ENCODE measurements around the gene TJP3. TPM values are rescaled to one million over a fixed set of nuclear protein-coding genes. Genes with fewer than 3 reads are reported as not detected.

The TJP3 gene
- total and polyA plus RNA-seq, 10 of the 15 experiments (the other 5 are each of a cell fraction or from before 2014, with no cell fraction given), result 0.04 to 1.2 (median 0.29) TPM; not detected in 6

DNA sequence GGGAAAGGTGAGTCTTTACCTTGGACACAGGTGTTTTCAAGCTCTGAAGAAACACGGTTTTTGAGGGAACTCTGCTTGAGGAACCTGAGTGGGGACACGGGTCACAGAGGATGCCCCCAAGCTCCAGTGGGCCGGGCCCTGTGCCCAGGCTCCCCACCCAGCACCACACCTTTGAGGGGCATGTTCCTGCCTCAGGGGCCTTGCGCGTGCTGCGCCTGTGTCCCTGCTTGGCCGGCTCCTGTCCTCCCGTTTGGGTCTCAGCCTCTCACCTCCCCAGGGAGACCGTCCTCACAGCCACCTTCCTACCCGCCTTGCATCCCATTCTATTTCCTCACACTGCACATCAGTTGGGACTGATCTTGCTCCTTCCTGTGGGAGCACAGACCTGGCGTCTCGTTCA, 29.0 kb upstream of the TJP3 start:
- Histone ChIP-seq H3K4me1 (ENCODE audit: control insufficient read depth, insufficient read depth, low read length) (peaks cover 8% of the 10 kb centered on the region), H3K9me3 (replicated peaks; ENCODE audit: control insufficient read depth, insufficient read depth, low read length) (peaks cover under 1% of the 10 kb centered on the region; the same call in 1 of the 3 replicates), H2AFZ (ENCODE audit: control insufficient read depth, low read depth, low read length) (no peak overlapping the region), H3K4me2 (ENCODE audit: control insufficient read depth, insufficient read depth) (no peak overlapping the region), H3K4me3 (no peak overlapping the region), H3K9ac (ENCODE audit: control insufficient read depth, insufficient read depth, low read length) (no peak overlapping the region), H3K36me3 (ENCODE audit: control insufficient read depth in 2 of 2, insufficient read depth in 2 of 2, low read length in 1 of 2) (no peaks in the 10 kb centered on the region; a peak in 1 of 4 replicates), H3K27ac (ENCODE audit: control insufficient read depth, insufficient read depth) (no peak overlapping the region), H3K79me2 (ENCODE audit: control insufficient read depth, insufficient read depth, low read length) (no peaks in the 10 kb centered on the region), H4K20me1 (ENCODE audit: control insufficient read depth, insufficient read depth) (no peaks in the 10 kb centered on the region; the same call in 1 of the 2 replicates), H3K27me3 (replicated peaks in 1 of 2; ENCODE audit: control insufficient read depth in 2 of 2, insufficient read depth in 2 of 2, low read length in 1 of 2) (no peaks in the 10 kb centered on the region)
- ATAC-seq (no peak), DNase-seq (ENCODE audit: low read depth, low spot score) (no peak), FAIRE-seq (no peak)
- in situ Hi-C loops (cut with MboI), result no loop called here
- POLR2A ChIA-PET, result no interaction called here
- CTCF ChIA-PET, result no interaction called here
- intact Hi-C loops (cut with micrococcal nuclease; ENCODE audit: unreplicated experiment), result no loop called here
- 48% methylated on average over 12 of the region's 12 CpGs for WGBS (ENCODE audit: insufficient coverage, insufficient replicate concordance, low lambda C conversion rate, missing lambda C conversion rate)
- BruUV-seq (replicated peaks), result no TSS peak
- TF ChIP-seq SMAD5 (IDR thresholded peaks at IDR 0.05; ENCODE audit: low read depth) (no peak), BMI1 (IDR thresholded peaks at IDR 0.05; ENCODE audit: borderline replicate concordance) (no peak), PAX8 (IDR thresholded peaks at IDR 0.05) (no peak), NFYA (IDR thresholded peaks at IDR 0.05; ENCODE audit: borderline replicate concordance, low read depth, low read length) (no peak), PAX5 (IDR thresholded peaks at IDR 0.05; ENCODE audit: borderline replicate concordance, low read depth, low read length) (no peak), ZNF622 (IDR thresholded peaks at IDR 0.05) (no peak), SRF (IDR thresholded peaks at IDR 0.05; ENCODE audit: low read depth in 2 of 2, low read length in 2 of 2) (no peak), SMARCA5 (IDR thresholded peaks at IDR 0.05) (no peak), YBX1 (IDR thresholded peaks at IDR 0.05) (no peak), IKZF2 (IDR thresholded peaks at IDR 0.05) (no peak), RAD21 (IDR thresholded peaks at IDR 0.05; ENCODE audit: insufficient read depth, low read depth, low read length) (no peak), POLR2AphosphoS2 (IDR thresholded peaks at IDR 0.05; ENCODE audit: low read depth, low read length) (no peak), SMC3 (IDR thresholded peaks at IDR 0.05; ENCODE audit: borderline replicate concordance, low read length) (no peak), CBFB (IDR thresholded peaks at IDR 0.05; ENCODE audit: low read depth) (no peak), STAT1 (conservative IDR thresholded peaks at IDR 0.05) (no peak), RFX5 (IDR thresholded peaks at IDR 0.05; ENCODE audit: low read depth, low read length) (no peak), CHD1 (IDR thresholded peaks at IDR 0.05; ENCODE audit: low read depth, low read length) (no peak)
- RAD21 ChIA-PET (ENCODE audit: unreplicated experiment), result no interaction called here
- SMC1A ChIA-PET (ENCODE audit: uncharacterized antibody, unreplicated experiment), result no interaction called here

All from GM12878 (cell line).